ENCODE results near the gene ZNF483. TPM values are rescaled to one million over a fixed set of nuclear protein-coding genes. Genes with fewer than 3 reads are reported as not detected.
"Not testable (repeated sequence)": the region's sequence is repeated elsewhere in the genome, so short reads cannot be mapped to it uniquely, and the experiment has no call there.

The ZNF483 gene
- total and polyA plus RNA-seq, 9 donors = 0.47 to 3.1 (median 0.85) TPM

DNA sequence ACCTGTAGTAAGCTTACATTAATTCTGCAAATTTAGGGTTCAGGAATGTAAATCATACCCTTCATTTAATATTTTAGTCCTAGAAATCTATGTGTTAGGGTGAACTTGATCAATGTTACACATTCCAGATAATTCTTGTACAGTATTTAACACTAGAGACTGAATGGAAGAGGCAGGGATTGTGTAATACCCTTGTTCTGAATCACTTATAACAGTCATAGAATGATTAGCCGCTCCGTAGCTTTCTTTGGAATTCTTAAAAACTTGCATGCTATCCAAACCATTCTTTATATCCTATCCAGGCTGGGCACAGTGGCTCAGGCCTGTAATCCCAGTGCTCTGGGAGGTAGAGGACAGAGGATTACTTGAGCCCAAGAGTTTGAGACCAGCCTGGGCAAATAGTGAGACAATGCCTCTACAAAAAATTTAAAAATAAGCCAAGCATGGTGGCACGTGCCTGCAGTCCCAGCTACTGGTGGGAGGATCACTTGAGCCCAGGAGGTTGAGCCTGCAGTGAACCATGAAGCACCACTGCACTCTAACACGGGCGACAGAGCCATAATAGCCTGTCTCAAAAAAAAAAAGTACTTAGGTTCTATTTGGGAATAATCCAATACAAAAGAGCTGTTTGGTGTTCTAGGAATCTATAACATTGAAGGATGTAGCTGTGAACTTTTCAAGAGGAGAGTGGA lies 8.3 kb downstream of the ZNF483 start:
- Histone ChIP-seq H3K27me3 (ENCODE audit: control insufficient read depth, insufficient read depth, low read length) (no peaks in the 10 kb centered on the region), H3K36me3 (ENCODE audit: control insufficient read depth, insufficient read depth, low read length) (peaks cover 7% of the 10 kb centered on the region), H3K27ac (ENCODE audit: low read length) (no peak overlapping the region), H3K4me1 (ENCODE audit: control insufficient read depth, insufficient read depth, low read length) (no peaks in the 10 kb centered on the region), H3K9me3 (replicated peaks; ENCODE audit: control insufficient read depth, low read depth, low read length) (no peaks in the 10 kb centered on the region), H3K4me3 (ENCODE audit: low read length) (no peak overlapping the region)
- no peak for DNase-seq
- WGBS (ENCODE audit: insufficient coverage) = 82% methylated on average over 2 of the region's 5 CpGs

DNA sequence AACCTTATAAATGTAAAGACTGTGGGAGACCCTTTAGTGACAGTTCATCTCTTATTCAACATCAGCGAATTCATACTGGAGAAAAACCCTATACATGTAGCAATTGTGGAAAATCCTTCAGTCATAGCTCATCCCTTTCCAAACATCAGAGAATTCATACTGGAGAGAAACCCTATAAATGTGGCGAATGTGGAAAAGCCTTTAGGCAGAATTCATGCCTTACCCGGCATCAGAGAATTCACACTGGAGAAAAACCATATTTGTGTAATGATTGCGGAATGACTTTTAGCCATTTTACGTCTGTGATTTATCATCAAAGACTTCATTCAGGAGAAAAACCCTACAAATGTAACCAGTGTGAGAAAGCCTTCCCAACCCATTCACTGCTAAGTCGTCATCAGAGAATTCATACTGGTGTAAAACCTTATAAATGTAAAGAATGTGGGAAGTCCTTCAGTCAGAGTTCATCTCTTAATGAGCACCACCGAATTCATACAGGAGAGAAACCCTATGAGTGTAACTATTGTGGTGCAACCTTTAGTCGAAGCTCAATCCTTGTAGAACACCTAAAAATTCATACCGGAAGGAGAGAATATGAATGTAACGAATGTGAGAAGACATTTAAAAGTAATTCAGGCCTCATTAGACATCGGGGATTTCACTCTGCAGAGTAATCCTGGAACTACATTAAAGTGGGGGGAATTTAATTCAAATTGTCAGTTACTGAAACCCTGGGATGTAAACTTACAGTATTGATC lies 17.7 kb downstream of the ZNF483 start:
- DNase-seq = no peak
- Histone ChIP-seq H3K4me3 (ENCODE audit: low read length) (no peak overlapping the region), H3K27ac (ENCODE audit: low read length) (no peak overlapping the region), H3K36me3 (ENCODE audit: control insufficient read depth, insufficient read depth, low read length) (peaks cover 4% of the 10 kb centered on the region), H3K4me1 (ENCODE audit: control insufficient read depth, insufficient read depth, low read length) (no peaks in the 10 kb centered on the region), H3K27me3 (ENCODE audit: control insufficient read depth, insufficient read depth, low read length) (no peaks in the 10 kb centered on the region), H3K9me3 (replicated peaks; ENCODE audit: control insufficient read depth, low read depth, low read length) (peaks cover 56% of the 10 kb centered on the region)
- WGBS (ENCODE audit: insufficient coverage) = 100% methylated on average over 2 of the region's 11 CpGs

DNA sequence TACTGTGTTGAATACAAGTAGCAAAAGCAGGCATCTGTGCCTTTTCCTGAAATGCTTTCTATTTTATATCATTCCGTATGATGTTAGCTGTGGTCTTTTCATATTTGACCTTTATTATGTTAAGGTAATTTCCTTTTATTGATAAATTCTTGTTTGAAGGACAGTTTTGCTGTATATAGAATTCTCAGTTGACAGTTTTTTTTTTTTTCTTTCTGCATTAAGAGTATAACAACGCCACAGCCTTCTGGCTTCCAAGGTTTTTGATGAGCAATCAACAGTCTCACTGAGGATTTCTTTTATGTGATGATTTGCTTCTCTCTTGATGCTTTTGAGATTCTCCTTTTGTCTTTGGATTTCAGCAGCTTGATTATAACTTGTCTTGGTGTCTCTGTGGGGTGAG lies 23.6 kb downstream of the ZNF483 start:
- Histone ChIP-seq H3K27ac (ENCODE audit: low read length) (no peak overlapping the region), H3K4me3 (ENCODE audit: low read length) (no peak overlapping the region), H3K27me3 (ENCODE audit: control insufficient read depth, insufficient read depth, low read length) (no peaks in the 10 kb centered on the region), H3K4me1 (ENCODE audit: control insufficient read depth, insufficient read depth, low read length) (no peaks in the 10 kb centered on the region), H3K9me3 (replicated peaks; ENCODE audit: control insufficient read depth, low read depth, low read length) (peaks cover 45% of the 10 kb centered on the region), H3K36me3 (ENCODE audit: control insufficient read depth, insufficient read depth, low read length) (no peaks in the 10 kb centered on the region)
- no CpG with 5 or more reads among the region's 2 CpGs for WGBS (ENCODE audit: insufficient coverage)
- DNase-seq = no peak

DNA sequence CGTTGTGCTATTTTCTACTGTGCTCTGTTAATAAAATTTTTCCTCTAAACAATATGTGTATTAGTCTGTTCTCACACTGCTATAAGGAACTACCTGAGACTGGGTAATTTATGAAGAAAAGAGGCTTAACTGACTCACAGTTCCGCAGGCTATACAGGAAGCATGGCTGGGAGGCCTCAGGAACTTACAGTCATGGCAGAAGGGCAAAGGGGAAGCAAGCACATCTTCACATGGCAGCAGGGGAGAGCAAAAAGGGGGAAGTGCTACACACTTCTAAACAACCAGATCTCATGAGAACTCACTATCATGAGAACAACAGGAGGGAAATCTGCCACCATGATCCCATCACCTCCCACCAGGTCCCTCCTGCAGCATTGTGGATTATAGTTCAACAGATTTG lies 30.4 kb downstream of the ZNF483 start:
- H3K4me1 ChIP-seq (ENCODE audit: control insufficient read depth, insufficient read depth, low read length); H3K9me3 ChIP-seq (replicated peaks; ENCODE audit: control insufficient read depth, low read depth, low read length); H3K36me3 ChIP-seq (ENCODE audit: control insufficient read depth, insufficient read depth, low read length); H3K27ac ChIP-seq (ENCODE audit: low read length); H3K4me3 ChIP-seq (ENCODE audit: low read length); H3K27me3 ChIP-seq (ENCODE audit: control insufficient read depth, insufficient read depth, low read length); DNase-seq: not testable (repeated sequence)
- no CpG with 5 or more reads among the region's 2 CpGs for WGBS (ENCODE audit: insufficient coverage)

DNA sequence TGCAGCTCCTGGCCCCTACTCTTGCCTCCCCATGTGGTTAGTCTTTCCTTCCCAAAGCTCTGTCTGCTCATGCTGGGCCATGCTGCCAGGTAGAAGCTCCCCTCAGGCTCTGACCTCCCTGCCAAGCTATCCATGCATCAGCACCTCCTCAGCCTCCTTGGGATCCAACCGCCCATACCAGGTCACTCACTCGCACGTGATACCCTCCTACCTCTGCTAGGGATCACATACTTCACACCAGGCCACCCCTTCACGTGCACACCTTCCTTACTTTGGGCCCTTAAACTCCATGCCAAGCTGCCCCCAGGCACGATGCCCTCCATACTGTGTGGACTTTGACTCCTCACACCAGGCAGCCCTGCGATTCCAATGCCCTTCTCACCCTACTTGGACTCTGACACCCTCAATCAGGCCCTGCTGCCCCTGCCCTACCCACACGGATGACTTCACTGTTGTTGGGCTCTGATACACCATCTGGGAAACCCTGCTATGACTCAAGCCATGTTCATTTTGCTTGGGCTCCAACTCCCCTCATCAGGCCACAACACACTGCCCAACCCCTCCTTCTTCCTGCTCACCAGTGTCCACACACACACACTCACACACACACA lies 34.1 kb downstream of the ZNF483 start:
- Histone ChIP-seq H3K27me3 (ENCODE audit: control insufficient read depth, insufficient read depth, low read length) (no peaks in the 10 kb centered on the region), H3K4me3 (ENCODE audit: low read length) (no peak overlapping the region), H3K27ac (ENCODE audit: low read length) (no peak overlapping the region), H3K9me3 (replicated peaks; ENCODE audit: control insufficient read depth, low read depth, low read length) (peaks cover 5% of the 10 kb centered on the region), H3K36me3 (ENCODE audit: control insufficient read depth, insufficient read depth, low read length) (peaks cover 12% of the 10 kb centered on the region), H3K4me1 (ENCODE audit: control insufficient read depth, insufficient read depth, low read length) (no peaks in the 10 kb centered on the region)
- 89% methylated on average over 7 of the region's 7 CpGs for WGBS (ENCODE audit: insufficient coverage)
- DNase-seq = no peak

DNA sequence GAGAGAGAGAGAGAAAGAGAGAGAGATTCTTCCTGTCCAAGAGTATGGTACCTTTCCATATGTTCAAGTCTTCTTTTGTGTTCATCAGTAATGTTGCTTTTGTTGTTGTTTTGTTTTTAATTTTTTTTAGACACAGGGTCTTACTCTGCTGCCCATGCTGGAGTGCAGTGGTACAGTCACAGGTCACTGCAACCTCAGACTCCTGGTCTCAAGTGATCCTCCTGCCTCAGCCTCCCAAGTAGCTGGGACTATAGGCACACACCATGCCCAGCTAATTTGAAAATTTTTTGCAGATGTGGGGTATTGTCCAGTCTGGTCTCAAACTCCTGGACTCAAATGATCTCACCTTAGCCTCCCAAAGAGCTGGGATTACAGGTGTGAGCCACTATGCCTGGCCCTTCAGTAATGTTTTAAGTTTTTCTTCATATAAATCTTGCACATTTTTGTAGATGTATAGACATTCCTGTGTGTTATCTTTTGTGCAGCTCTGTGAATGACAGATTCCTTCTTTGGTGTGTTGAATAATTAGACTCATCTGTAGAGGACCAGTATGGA lies 36.3 kb downstream of the ZNF483 start:
- Histone ChIP-seq H3K4me1 (ENCODE audit: control insufficient read depth, insufficient read depth, low read length) (peaks cover 4% of the 10 kb centered on the region), H3K36me3 (ENCODE audit: control insufficient read depth, insufficient read depth, low read length) (peaks cover 17% of the 10 kb centered on the region), H3K9me3 (replicated peaks; ENCODE audit: control insufficient read depth, low read depth, low read length) (peaks cover 3% of the 10 kb centered on the region), H3K27ac (ENCODE audit: low read length) (no peak overlapping the region), H3K4me3 (ENCODE audit: low read length) (no peak overlapping the region), H3K27me3 (ENCODE audit: control insufficient read depth, insufficient read depth, low read length) (no peaks in the 10 kb centered on the region)
- DNase-seq = no peak

DNA sequence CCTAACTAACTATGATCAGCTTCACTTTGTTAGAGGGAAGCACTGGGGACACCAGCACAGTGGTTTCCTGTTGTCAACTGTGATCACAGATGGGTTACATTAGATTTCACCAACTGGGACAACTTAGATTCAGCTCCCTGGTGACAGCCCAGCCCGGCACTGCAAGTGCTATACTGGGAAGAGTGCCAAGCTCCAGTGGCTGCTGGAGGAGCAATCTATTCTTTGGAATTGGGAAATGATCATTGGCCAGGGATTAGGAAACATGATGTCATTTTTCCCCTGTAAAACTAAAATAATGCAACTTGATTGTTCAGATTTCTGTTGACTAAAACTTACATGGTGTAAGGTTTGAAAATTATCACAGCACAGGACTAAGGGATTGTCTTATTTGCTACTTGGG lies 41.3 kb downstream of the ZNF483 start:
- DNase-seq = peak; percentile 66
- Histone ChIP-seq H3K4me1 (ENCODE audit: control insufficient read depth, insufficient read depth, low read length) (peaks cover 5% of the 10 kb centered on the region), H3K27ac (ENCODE audit: low read length) (no peak overlapping the region), H3K27me3 (ENCODE audit: control insufficient read depth, insufficient read depth, low read length) (no peaks in the 10 kb centered on the region), H3K4me3 (ENCODE audit: low read length) (no peak overlapping the region), H3K9me3 (replicated peaks; ENCODE audit: control insufficient read depth, low read depth, low read length) (peaks cover 16% of the 10 kb centered on the region), H3K36me3 (ENCODE audit: control insufficient read depth, insufficient read depth, low read length) (peaks cover 60% of the 10 kb centered on the region)
- WGBS (ENCODE audit: insufficient coverage) = 0% methylated on average over 1 of the region's 1 CpG

DNA sequence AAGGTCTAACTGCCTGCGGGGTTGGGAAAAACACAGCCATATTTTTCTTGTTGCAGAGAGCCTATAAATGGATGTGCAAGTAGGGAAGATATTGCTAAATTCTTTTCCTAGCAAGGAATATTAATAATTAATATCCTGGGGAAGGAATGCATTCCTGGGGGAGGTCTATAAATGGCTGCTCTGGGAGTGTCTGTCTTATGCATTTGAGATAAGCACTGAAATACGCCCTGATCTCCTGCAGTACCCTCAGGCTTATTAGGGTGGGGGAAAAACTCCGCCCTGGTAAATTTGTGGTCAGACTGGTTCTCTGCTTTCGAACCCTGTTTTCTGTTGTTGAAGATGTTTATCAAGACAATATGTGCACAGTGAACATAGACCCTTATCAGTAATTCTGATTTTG lies 43.1 kb downstream of the ZNF483 start:
- not testable (repeated sequence) for DNase-seq; H3K4me3 ChIP-seq (ENCODE audit: low read length); H3K27ac ChIP-seq (ENCODE audit: low read length); H3K27me3 ChIP-seq (ENCODE audit: control insufficient read depth, insufficient read depth, low read length)
- 88% methylated on average over 1 of the region's 4 CpGs for WGBS (ENCODE audit: insufficient coverage)
- Histone ChIP-seq H3K4me1 (ENCODE audit: control insufficient read depth, insufficient read depth, low read length) (peaks cover 15% of the 10 kb centered on the region), H3K9me3 (replicated peaks; ENCODE audit: control insufficient read depth, low read depth, low read length) (peaks cover 16% of the 10 kb centered on the region), H3K36me3 (ENCODE audit: control insufficient read depth, insufficient read depth, low read length) (peaks cover 69% of the 10 kb centered on the region)

DNA sequence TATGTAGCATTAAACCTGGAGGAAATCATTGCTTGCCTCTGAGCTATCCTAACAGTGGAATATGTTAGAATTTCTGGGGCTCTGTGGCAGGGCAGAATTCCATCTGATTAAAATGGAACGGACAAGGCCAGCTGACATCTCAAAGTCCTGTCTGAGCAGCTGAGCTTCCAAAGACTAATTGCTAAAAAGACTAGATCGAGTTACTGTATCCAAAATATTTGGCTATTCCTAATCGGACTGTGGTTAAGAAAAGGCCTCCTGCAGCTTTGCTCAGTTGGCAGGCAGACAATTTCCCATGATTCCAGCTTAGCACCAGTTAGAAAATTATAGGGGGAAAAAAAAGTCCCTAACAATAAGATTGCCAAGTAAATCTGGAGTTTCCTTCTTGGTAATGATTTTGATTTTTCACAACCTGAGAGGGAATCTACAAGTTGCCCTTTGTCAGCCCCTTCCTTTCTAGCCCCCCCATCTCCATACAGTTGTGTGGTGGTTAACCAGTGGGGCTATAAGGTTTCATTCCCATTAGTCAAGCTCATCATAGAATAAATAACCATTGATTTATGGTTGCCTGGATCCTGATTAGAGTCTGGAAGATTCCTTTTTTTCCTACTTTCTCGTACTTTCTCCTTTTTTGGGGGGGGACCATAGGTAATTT lies 48.1 kb downstream of the ZNF483 start:
- Histone ChIP-seq H3K9me3 (replicated peaks; ENCODE audit: control insufficient read depth, low read depth, low read length) (peaks cover 16% of the 10 kb centered on the region), H3K4me3 (ENCODE audit: low read length) (no peak overlapping the region), H3K4me1 (ENCODE audit: control insufficient read depth, insufficient read depth, low read length) (peaks cover 16% of the 10 kb centered on the region), H3K27ac (ENCODE audit: low read length) (peak overlapping the region; percentile 23), H3K27me3 (ENCODE audit: control insufficient read depth, insufficient read depth, low read length) (no peaks in the 10 kb centered on the region), H3K36me3 (ENCODE audit: control insufficient read depth, insufficient read depth, low read length) (peaks cover 63% of the 10 kb centered on the region)
- 14% methylated on average over 3 of the region's 4 CpGs for WGBS (ENCODE audit: insufficient coverage)
- peak; percentile 88 for DNase-seq

DNA sequence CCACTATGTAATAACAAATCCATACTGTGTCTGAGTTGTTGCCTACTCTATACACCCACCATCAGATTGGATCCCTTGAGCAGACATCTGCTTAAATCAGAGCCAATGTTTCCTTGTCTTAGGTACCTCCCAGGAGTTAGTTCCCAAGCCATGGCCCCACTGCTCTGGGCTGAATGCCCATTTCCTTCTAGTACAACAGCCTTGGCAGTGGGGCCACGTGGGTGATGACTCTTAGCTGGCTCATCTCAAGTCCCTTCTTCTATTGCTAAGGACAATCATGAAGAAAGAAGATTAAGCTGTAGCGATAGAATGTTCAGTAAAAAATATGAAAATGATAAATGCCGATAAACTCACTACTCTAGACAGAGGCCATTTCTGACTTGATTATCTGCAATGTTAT lies 57.9 kb downstream of the ZNF483 start:
- H3K4me1 ChIP-seq (ENCODE audit: control insufficient read depth, insufficient read depth, low read length) = no peaks in the 10 kb centered on the region
- peaks cover 52% of the 10 kb centered on the region for H3K36me3 ChIP-seq (ENCODE audit: control insufficient read depth, insufficient read depth, low read length)
- H3K27me3 ChIP-seq (ENCODE audit: control insufficient read depth, insufficient read depth, low read length) = no peaks in the 10 kb centered on the region
- H3K9me3 ChIP-seq (replicated peaks; ENCODE audit: control insufficient read depth, low read depth, low read length) = no peaks in the 10 kb centered on the region
- no peak overlapping the region for H3K4me3 ChIP-seq (ENCODE audit: low read length)
- WGBS (ENCODE audit: insufficient coverage) = no CpG with 5 or more reads among the region's 3 CpGs
- no peak for DNase-seq
- no peak overlapping the region for H3K27ac ChIP-seq (ENCODE audit: low read length)

All from muscle of leg (tissue), 11 donors.